ENCODE data around the gene ZNF710. TPM values are rescaled to one million over a fixed set of nuclear protein-coding genes. Genes with fewer than 3 reads are reported as not detected.
A peak's percentile ranks its signal among the peaks of the same experiment; 100 is the strongest.

ZNF710 gene
- total RNA-seq, 4 donors from 2014 or later = 6.6 to 13.8 (median 10.1) TPM

DNA sequence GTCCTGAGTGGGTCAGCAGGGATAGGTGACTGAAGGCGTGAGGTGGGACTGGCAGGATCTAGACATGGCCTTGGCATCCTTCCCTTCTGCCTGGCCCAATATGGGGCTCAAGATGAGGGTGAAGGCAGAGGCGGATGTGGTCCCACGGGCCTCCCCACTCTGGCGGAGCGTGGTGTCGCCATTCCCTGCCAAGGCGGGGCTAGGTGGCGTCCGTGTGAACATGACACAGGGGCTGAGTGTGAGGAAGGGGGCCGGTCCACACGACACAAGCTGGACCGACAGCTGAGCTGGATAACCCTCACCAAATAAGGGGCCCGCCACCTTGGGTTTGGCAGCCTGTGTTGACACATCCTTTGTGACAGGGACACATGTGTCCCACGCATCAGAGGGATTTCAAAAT lies 43.1 kb downstream of the ZNF710 start:
- intact Hi-C loops (cut with DNase I) = no loop called here
- no peak overlapping the region for H3K27ac ChIP-seq (replicated peaks in 1 of 4)
- WGBS = 88% methylated on average over 13 of the region's 14 CpGs
- no peaks in the 10 kb centered on the region for H3K9me3 ChIP-seq
- TF ChIP-seq, protein P1, sequence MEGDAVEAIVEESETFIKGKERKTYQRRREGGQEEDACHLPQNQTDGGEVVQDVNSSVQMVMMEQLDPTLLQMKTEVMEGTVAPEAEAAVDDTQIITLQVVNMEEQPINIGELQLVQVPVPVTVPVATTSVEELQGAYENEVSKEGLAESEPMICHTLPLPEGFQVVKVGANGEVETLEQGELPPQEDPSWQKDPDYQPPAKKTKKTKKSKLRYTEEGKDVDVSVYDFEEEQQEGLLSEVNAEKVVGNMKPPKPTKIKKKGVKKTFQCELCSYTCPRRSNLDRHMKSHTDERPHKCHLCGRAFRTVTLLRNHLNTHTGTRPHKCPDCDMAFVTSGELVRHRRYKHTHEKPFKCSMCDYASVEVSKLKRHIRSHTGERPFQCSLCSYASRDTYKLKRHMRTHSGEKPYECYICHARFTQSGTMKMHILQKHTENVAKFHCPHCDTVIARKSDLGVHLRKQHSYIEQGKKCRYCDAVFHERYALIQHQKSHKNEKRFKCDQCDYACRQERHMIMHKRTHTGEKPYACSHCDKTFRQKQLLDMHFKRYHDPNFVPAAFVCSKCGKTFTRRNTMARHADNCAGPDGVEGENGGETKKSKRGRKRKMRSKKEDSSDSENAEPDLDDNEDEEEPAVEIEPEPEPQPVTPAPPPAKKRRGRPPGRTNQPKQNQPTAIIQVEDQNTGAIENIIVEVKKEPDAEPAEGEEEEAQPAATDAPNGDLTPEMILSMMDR (IDR thresholded peaks at IDR 0.05) = no peak
- TF ChIP-seq EP300 (IDR thresholded peaks at IDR 0.05) (no peak), POLR2AphosphoS5 (IDR thresholded peaks at IDR 0.05) (no peak), POLR2A (IDR thresholded peaks at IDR 0.05; ENCODE audit: low read depth) (no peak)
- no peaks in the 10 kb centered on the region for H3K27me3 ChIP-seq
- DNase-seq (ENCODE audit: extremely low spot score) = no peak
- peaks cover 17 to 56% (median 36%) of the 10 kb centered on the region in 4 donors for H3K4me1 ChIP-seq
- no peak overlapping the region for H3K4me3 ChIP-seq
- H3K36me3 ChIP-seq = no peaks in the 10 kb centered on the region

DNA sequence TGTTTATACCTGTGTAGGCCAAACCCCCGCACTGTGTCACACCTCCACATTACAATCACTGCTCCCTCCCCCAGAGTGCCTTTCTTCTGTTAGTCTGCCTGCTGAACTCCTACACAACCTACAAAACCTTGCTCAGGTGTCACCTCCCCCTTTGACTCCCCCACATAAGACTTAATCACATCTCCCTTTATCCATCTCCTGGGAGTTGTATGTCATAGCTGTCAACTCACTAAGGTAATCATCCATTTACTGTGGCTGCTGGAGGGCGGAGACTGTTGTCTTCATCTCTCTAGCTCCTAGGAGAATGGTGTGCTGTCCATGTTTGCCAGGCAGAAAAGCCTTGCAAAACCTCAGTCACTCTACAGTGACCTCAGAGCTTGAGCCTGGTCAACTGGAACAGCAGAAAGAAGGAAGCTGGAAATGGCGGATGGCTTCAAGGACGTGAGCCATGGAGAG lies 43.8 kb downstream of the ZNF710 start:
- Histone ChIP-seq H3K9me3 (no peaks in the 10 kb centered on the region), H3K4me3 (no peak overlapping the region)
- intact Hi-C loops (cut with DNase I) = no loop called here

DNA sequence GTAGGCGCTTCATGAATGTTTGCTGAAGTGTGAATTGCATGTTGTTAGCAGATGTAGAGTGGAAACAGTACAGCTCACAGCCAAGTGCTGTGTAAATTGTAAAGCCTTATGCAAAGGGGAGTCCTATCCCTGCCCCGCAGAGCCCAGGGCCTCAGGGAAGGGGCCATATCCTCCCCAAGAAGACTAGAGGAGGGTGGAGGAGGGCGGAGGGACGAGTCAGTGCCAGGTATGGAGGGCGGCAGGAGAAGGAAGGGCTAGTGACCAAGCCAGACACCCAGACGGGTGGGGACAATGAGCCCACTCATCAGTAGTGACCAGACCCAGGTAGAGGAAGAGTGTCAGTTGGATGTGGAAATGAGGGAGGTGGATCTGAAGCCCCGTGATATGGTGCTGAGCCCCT lies 45.2 kb downstream of the ZNF710 start:
- Histone ChIP-seq H3K4me3 (no peak overlapping the region), H3K9me3 (no peaks in the 10 kb centered on the region), H3K27ac (replicated peaks in 1 of 4) (peak overlapping the region in 2 of 4 donors; percentile 41 to 56), H3K4me1 (peaks cover 22 to 45% (median 29%) of the 10 kb centered on the region in 4 donors), H3K36me3 (no peaks in the 10 kb centered on the region), H3K27me3 (no peaks in the 10 kb centered on the region)
- intact Hi-C loops (cut with DNase I) = no loop called here
- TF ChIP-seq POLR2A (IDR thresholded peaks at IDR 0.05; ENCODE audit: low read depth) (no peak), POLR2AphosphoS5 (IDR thresholded peaks at IDR 0.05) (no peak), EP300 (IDR thresholded peaks at IDR 0.05) (no peak)
- TF ChIP-seq, protein P1 (IDR thresholded peaks at IDR 0.05) = no peak
- no peak for DNase-seq (ENCODE audit: extremely low spot score)
- WGBS = 79% methylated on average over 7 of the region's 7 CpGs

More for the DNA sequence above, 43.8 kb downstream of the ZNF710 start:
- TF ChIP-seq POLR2AphosphoS5 (IDR thresholded peaks at IDR 0.05) (no peak), EP300 (IDR thresholded peaks at IDR 0.05) (no peak), POLR2A (IDR thresholded peaks at IDR 0.05; ENCODE audit: low read depth) (no peak)
- TF ChIP-seq, protein P1 (IDR thresholded peaks at IDR 0.05) = no peak
- peaks cover 21 to 55% (median 34%) of the 10 kb centered on the region in 4 donors for H3K4me1 ChIP-seq
- DNase-seq (ENCODE audit: extremely low spot score) = no peak
- 97% methylated on average over 4 of the region's 4 CpGs for WGBS
- no peaks in the 10 kb centered on the region for H3K27me3 ChIP-seq
- no peaks in the 10 kb centered on the region for H3K36me3 ChIP-seq
- no peak overlapping the region for H3K27ac ChIP-seq (replicated peaks in 1 of 4)

DNA sequence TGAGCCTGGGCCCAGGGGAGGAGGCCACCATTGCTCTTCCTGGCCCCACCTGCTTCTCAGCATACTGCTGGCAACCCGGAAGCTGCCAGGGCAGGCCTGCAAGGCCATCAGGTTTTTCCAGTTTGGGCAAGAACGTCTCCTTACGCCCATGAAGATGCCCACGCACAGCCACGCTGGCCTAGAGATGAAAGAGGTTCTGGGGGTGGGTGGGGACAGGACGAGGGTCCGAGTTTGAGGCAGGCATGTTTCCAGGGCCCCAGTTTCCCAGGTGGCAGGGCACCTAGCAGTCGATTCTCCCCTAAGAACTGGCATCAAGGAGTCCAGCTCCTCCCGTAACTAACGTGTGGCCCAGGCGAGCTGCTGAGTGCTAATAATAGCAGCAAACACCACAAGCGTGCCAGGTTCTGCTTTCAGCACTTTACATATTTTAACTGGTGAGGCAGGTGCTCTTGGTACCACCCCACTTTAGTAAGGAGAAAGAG lies 45.8 kb downstream of the ZNF710 start:
- no peaks in the 10 kb centered on the region for H3K27me3 ChIP-seq
- intact Hi-C loops (cut with DNase I) = no loop called here
- peak overlapping the region in 2 of 4 donors; percentile 41 to 56 for H3K27ac ChIP-seq (replicated peaks in 1 of 4)
- no peak for DNase-seq (ENCODE audit: extremely low spot score)
- H3K4me1 ChIP-seq = peaks cover 22 to 45% (median 29%) of the 10 kb centered on the region in 4 donors
- TF ChIP-seq, protein P1 (IDR thresholded peaks at IDR 0.05) = no peak
- TF ChIP-seq EP300 (IDR thresholded peaks at IDR 0.05) = no peak
- TF ChIP-seq POLR2A (IDR thresholded peaks at IDR 0.05; ENCODE audit: low read depth) = no peak
- TF ChIP-seq POLR2AphosphoS5 (IDR thresholded peaks at IDR 0.05) = no peak
- no peak overlapping the region for H3K4me3 ChIP-seq
- H3K36me3 ChIP-seq = no peaks in the 10 kb centered on the region
- 65% methylated on average over 12 of the region's 12 CpGs for WGBS
- no peaks in the 10 kb centered on the region for H3K9me3 ChIP-seq

Data from esophagus muscularis mucosa (tissue), 4 donors.